Heart right ventricle (tissue), 16 donors: ENCODE measurements around the gene CALY. TPM values are rescaled to one million over a fixed set of nuclear protein-coding genes. Genes with fewer than 3 reads are reported as not detected.

Experiments used
- ATAC-seq, 8 donors: fragments of 200-7000 bp; cut with Tn5 transposase; one replicate each; pipeline ENCODE4 v1.9.1; 2020; ENCODE audit warnings: mild to moderate bottlenecking in 8 of 8, moderate library complexity in 8 of 8, moderate number of reproducible peaks in 1 of 8
- DNase-seq, 2 donors: peaks; one replicate each; pipeline ENCODE4 v3.0.0-alpha.2; 2020
- H3K27ac ChIP-seq, 10 donors: fragments of 200-600 bp; sonication (generic) in 2 of 10; one replicate each; pipeline versions ENCODE4 v1.5.0 to v1.8.0; 2020 to 2022; ENCODE audit warnings: mild to moderate bottlenecking in 3 of 10
- H3K27me3 ChIP-seq, 7 donors: fragments of 200-600 bp; one replicate each; pipeline ENCODE4 v1.8.0; 2021 to 2022; ENCODE audit warnings: mild to moderate bottlenecking in 2 of 7
- H3K36me3 ChIP-seq, 9 donors: fragments of 200-600 bp; sonication (generic) in 1 of 9; one replicate each; pipeline versions ENCODE4 v1.5.0 to v1.8.0; 2020 to 2022; ENCODE audit warnings: mild to moderate bottlenecking in 2 of 9
- H3K4me1 ChIP-seq, 9 donors: fragments of 200-600 bp; sonication (generic) in 1 of 9; one replicate each; pipeline versions ENCODE4 v1.5.0 to v1.8.0; 2020 to 2022; ENCODE audit warnings: mild to moderate bottlenecking in 4 of 9
- H3K4me3 ChIP-seq, 10 donors: fragments of 200-600 bp; sonication (generic) in 2 of 10; one replicate each; pipeline versions ENCODE4 v1.5.0 to v1.8.0; 2020 to 2022; ENCODE audit warnings: mild to moderate bottlenecking in 7 of 10, moderate library complexity in 2 of 10
- H3K9me3 ChIP-seq, 11 donors: fragments of 200-600 bp in 10 of 11; sonication (generic) in 2 of 11; one replicate each; pipeline versions ENCODE4 v1.5.0 to v1.8.0; 2013 to 2022; ENCODE audit warnings: mild to moderate bottlenecking in 2 of 11, control low read depth in 1 of 11, moderate library complexity in 1 of 11
- WGBS, 2 donors: extraction: QIAGEN DNeasy Blood & Tissue Kit; methylation state at CpG; one replicate each; pipeline ENCODE4 v1.1.7; 2013; ENCODE audit warnings: inconsistent platforms in 1 of 2; 5-methylcytosine and 5-hydroxymethylcytosine counted together
- intact Hi-C, 10 donors: fragments of 100-400 bp; cut with DNase I; formaldehyde crosslinking; loops; one replicate each; pipeline versions ENCODE4 v1.11.1 to v1.14.2; 2022
- polyA plus RNA-seq, 2 donors: library from polyadenylated mRNA; stranded (reverse); fragments of 200-250 nt; gene quantifications; one replicate each; pipeline ENCODE4 v1.2.3, GENCODE V29; 2013
- total RNA-seq, 10 donors: library from RNA; stranded (reverse); fragmentation: NEBNext Ultra II Directional in 3 of 10; extraction: Animal tissue kit (Norgen Biotek cat#: 25700) in 3 of 10; gene quantifications; one replicate each; pipeline versions ENCODE4 v1.2.1 to v1.2.4, GENCODE V29; 2021 to 2023
- TF ChIP-seq, protein P1 (sequence below), 9 donors: fragments of 200-600 bp; sonication (generic) in 2 of 9; IDR thresholded peaks; one replicate each; pipeline versions ENCODE4 v1.5.0 to v1.8.0; 2021 to 2022; ENCODE audit warnings: antibody characterized with exemption in 9 of 9, mild to moderate bottlenecking in 5 of 9, moderate library complexity in 1 of 9
- donor health status: Arrhythmogenic right ventricular cardiomyopathy.
- donor health status: ischemic (EF 13 %, LVEDD 7.1; RV severe dilation, severe dysfunction).
- donor health status: healthy with polysubstance abuse.
- donor health status: DM: no; HTN: yes; CAD: no.
- donor health status: DM: no; HTN: no; CAD: no.
- donor health status: ischemic (EF 25% LVEDD 6.9; RV normal size, moderate dysfunction).
- donor health status: ischemic (EF 25% LVEDD 5.7; RV mildly dilated, moderate dysfunction).
- donor health status: healthy.
- donor health status: DM: yes; HTN: yes; CAD: no.
- donor health status: Ischemic cardiomyopathy.
- donor health status: ischemic (EF 35%, LVEDD 5.7; RV mildly dilated, moderate dysfunction).
- donor health status: nonischemic (EF 11% LVEDD 7.7; RV severe dilation, severe dysfunction).
- donor health status: DM: yes; HTN: yes; CAD: no.
- donor health status: PGD.
- donor health status: ischemic (EF 29% LVEDD 5.4; RV normal size, mild dysfunction).
- donor health status: nonischemic (EF 23%, LVEDD 6.1; RV moderate dilation, normal function).

Gene CALY
- total and polyA plus RNA-seq, 12 donors, result 0.09 to 0.77 TPM; not detected in 10

DNA sequence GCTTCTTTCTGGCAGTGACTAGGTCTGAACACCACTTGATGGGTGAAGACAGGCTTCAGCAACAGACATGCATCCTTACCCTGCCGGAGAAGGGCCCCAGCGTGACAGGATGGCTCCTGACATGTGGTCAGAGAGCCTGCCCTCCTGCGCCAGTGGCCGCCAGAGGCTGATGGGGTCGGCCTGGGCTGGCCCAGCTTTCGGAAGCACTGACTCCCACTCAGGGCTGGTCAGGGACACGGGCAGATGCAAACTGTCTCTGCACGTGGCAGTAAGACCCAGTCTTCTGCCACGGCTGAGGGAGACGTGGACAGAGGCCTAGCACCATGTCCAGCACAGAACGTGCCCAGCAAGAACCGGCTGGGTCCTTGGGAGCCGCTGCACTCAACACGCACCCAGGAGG, 38.2 kb downstream of the CALY start:
- no peak overlapping the region for H3K27ac ChIP-seq
- H3K36me3 ChIP-seq, result peaks cover 7 to 98% (median 70%) of the 10 kb centered on the region in 9 donors
- no peaks in the 10 kb centered on the region for H3K27me3 ChIP-seq
- H3K4me1 ChIP-seq, result peaks cover 0 to 12% (median 0%) of the 10 kb centered on the region in 9 donors
- no peak for DNase-seq
- TF ChIP-seq, protein P1, sequence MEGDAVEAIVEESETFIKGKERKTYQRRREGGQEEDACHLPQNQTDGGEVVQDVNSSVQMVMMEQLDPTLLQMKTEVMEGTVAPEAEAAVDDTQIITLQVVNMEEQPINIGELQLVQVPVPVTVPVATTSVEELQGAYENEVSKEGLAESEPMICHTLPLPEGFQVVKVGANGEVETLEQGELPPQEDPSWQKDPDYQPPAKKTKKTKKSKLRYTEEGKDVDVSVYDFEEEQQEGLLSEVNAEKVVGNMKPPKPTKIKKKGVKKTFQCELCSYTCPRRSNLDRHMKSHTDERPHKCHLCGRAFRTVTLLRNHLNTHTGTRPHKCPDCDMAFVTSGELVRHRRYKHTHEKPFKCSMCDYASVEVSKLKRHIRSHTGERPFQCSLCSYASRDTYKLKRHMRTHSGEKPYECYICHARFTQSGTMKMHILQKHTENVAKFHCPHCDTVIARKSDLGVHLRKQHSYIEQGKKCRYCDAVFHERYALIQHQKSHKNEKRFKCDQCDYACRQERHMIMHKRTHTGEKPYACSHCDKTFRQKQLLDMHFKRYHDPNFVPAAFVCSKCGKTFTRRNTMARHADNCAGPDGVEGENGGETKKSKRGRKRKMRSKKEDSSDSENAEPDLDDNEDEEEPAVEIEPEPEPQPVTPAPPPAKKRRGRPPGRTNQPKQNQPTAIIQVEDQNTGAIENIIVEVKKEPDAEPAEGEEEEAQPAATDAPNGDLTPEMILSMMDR (IDR thresholded peaks at IDR 0.05), result no peak
- intact Hi-C loops, result no loop called here
- H3K4me3 ChIP-seq, result no peak overlapping the region
- no peaks in the 10 kb centered on the region for H3K9me3 ChIP-seq
- 92 to 95% methylated on average over 14 of the region's 14 CpGs for WGBS, 2 donors
- ATAC-seq, result no peak

DNA sequence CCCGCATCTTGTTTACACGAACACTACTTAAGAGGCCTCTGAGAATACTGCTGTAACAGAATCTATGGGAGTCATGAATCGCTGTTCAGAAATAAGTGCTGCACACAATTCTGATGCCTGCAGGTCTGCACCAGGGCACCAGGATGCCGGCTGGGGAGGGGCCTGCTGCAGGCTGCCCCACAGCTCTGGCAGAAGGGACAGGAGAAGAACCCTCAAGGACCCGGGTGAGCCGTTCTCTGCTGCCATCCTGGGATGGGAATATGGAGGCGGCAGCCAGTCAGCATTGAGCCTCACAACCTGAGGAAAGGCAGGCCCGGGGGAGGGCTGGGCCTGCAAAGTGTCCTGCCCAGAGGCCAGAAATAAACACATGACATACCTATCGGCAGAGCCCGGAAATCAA, 39.2 kb downstream of the CALY start:
- 90 to 95% methylated on average over 10 of the region's 10 CpGs for WGBS, 2 donors
- no peak for DNase-seq
- ATAC-seq, result no peak
- no peak overlapping the region for H3K27ac ChIP-seq
- TF ChIP-seq, protein P1 (IDR thresholded peaks at IDR 0.05), result no peak
- no peaks in the 10 kb centered on the region for H3K9me3 ChIP-seq
- intact Hi-C loops, result no loop called here
- no peak overlapping the region for H3K4me3 ChIP-seq
- peaks cover 0 to 22% (median 0%) of the 10 kb centered on the region in 9 donors for H3K4me1 ChIP-seq
- H3K27me3 ChIP-seq, result no peaks in the 10 kb centered on the region
- peaks cover 7 to 100% (median 77%) of the 10 kb centered on the region in 9 donors for H3K36me3 ChIP-seq

DNA sequence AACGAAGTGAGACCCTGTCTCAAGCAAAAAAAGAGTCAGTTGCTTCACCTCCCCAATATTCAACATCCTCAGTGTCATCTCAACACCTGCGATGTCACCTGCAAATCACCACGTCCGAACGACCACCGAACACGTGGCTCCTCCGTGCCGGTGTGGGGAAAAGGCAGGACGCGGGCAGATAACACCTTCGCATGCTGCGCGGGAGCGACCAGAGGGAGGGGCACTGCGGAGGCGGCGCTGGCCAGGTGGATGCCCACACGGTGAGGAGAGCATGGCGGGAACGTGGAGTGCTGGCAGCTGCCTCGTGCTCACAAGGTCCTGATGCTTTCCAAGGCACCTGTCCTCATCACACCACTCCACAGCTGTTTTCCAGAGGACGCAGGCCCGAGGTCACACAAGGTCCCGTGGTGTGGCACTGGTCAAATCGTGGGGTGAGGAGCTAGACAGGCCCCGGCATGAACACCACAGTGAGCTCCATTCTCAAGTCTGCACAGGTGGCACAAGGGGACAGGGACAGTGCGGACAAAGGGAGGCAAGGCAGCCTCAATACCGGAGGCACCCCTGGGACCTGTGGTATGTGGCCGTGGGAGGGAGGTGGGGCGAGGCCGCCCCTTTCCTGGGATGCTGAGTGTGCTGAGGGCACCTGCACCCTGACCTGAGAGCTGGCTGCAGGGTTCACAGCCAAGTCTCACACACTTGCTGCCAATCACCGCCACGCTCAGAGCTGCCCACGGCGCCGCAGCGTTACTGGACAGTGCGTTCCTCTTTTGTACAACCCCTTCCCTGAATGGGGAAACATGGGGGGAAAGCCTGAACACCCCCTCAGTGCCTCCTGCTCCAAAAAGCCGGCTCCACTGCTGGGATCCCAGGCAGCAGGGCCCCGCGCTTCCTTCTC, 41.0 kb downstream of the CALY start:
- ATAC-seq, result peak in 1 of 8 donors; percentile 36

DNA sequence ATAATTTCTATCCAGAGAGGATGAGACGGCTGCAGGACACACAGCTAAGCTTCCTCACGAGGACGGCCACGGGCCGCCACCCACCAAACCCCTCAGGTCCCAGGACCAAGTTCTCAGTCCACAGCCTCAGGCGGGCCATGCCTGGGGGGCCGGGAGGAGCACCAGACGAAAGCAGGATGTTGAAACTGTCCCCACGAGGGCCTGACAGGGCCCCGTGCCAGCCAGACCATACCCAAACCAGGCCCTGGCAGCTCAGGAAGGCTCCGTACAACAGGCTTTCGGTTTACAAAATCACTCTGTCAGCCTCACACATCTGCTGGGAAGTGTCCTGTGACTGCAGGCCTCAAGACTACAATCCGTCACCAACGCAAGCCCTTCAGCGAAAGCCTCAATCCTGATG, 42.5 kb downstream of the CALY start:
- intact Hi-C loops, result no loop called here
- no peaks in the 10 kb centered on the region for H3K9me3 ChIP-seq
- no peak for DNase-seq
- no peak overlapping the region for H3K4me3 ChIP-seq
- peaks cover 0 to 22% (median 0%) of the 10 kb centered on the region in 9 donors for H3K4me1 ChIP-seq
- peak overlapping the region in 1 of 10 donors; percentile 72 for H3K27ac ChIP-seq
- no peaks in the 10 kb centered on the region for H3K27me3 ChIP-seq
- peaks cover 0 to 90% (median 80%) of the 10 kb centered on the region in 9 donors for H3K36me3 ChIP-seq
- WGBS, 2 donors, result 87 to 92% methylated on average over 15 of the region's 15 CpGs
- TF ChIP-seq, protein P1 (IDR thresholded peaks at IDR 0.05), result no peak
- peak in 2 of 8 donors; percentile 32 to 38 for ATAC-seq

More for the DNA sequence above, 41.0 kb downstream of the CALY start:
- Histone ChIP-seq H3K9me3 (no peaks in the 10 kb centered on the region), H3K27ac (peak overlapping the region in 1 of 10 donors; percentile 72), H3K27me3 (no peaks in the 10 kb centered on the region), H3K4me3 (no peak overlapping the region), H3K4me1 (peaks cover 0 to 22% (median 0%) of the 10 kb centered on the region in 9 donors), H3K36me3 (peaks cover 0 to 90% (median 76%) of the 10 kb centered on the region in 9 donors)
- WGBS, 2 donors, result 94% methylated on average over 42 of the region's 42 CpGs
- intact Hi-C loops, result no loop called here
- TF ChIP-seq, protein P1 (IDR thresholded peaks at IDR 0.05), result no peak
- DNase-seq, result no peak
